GM19043 (cell line): ENCODE data around the gene HSD3B2.

ENCODE experiments used
- ATAC-seq: cut with Tn5 transposase; IDR thresholded peaks from one replicate; pipeline ENCODE4 v1.9.1; 2021; ENCODE audit warnings: low read depth; ENCODE audit not compliant: unreplicated experiment

Gene HSD3B2

GRCh38 chr1:119394085-119394484 is 20.9 kb upstream of the HSD3B2 start:
- no peak for ATAC-seq

DNA sequence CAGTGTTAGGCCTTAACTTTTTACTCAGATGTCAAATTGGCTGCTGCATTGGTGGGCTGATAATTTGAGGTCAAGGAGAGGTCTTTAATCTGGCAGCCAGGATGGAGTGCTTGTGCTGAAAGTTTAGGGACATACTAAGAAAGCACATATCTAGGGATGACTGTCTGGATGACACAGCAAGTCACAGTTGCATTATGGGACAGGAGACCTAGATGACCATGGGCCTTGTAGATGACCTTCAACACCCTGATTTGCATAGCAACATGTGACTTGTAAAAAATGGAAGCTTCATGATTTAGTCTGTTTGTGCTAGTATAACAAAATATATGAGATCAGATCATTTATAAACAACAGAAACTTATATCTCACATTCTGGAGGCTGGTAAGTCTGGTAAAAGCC is 18.0 kb upstream of the HSD3B2 start:
- ATAC-seq = no peak

- no peak for ATAC-seq
Measured at GRCh38 chr1:119397986-119398385, 17.0 kb upstream of the HSD3B2 start.

DNA sequence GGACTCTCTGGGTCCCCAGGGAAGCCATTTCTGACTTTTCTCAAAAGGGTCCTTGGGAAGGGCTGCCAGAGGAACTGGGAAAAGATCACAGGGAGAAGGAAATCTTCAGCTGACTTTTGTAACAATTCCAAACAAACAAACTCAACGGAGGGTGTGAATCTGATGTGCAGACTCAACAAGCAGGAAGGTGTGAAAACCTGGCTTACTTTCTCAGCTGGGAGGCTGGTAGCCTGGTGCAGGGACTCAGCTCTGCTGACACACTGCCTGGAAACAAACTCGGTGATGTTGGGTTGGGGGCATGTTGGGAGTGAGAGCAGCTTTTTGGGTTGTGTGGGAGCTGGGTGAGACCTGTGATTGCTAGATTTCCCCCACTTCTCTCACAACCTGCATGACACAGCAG is 10.2 kb upstream of the HSD3B2 start:
- ATAC-seq = no peak

DNA sequence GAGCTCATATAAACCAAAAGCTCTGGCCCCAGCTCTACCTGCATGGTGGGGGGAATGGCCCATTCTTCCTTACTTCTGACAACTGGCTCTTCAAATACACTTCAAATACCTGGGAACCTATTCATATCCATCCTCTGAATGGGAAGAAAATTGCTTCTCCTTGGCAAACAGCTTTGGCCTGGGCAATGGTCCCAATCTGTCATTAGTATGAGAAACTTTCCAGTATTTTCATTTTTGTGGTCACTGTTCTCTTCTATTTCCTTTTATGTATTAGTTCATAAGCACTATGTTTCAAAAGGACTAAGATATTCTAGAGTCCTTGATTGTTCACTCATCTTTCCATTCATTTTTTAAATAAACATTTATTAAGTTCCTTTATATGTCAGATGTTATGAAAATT is 5.2 kb upstream of the HSD3B2 start:
- ATAC-seq = no peak

DNA sequence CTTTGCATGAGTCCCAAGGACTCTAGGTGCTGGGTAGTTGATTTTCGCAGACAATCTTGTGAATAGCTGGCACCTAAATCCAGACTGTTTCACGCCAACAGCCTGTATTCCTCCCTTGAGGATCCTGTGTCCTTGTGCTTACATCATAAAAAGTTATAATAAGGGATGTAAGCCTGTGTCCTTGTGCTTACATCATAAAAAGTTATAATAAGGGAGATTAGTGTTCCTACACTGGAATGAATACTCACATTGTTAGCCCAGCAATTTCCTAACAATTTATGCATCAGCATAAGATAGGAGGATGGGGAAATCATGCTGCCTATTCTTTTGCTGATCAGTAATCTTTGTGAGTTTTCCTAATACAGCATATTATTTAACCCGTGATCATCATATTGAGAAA is 4.0 kb upstream of the HSD3B2 start:
- no peak for ATAC-seq

- ATAC-seq = no peak
Measured at GRCh38 chr1:119416006-119416640, 1.2 kb downstream of the HSD3B2 start.

- ATAC-seq = no peak
Measured at GRCh38 chr1:119419109-119419508, 4.2 kb downstream of the HSD3B2 start.

GRCh38 chr1:119420638-119421037 is 5.7 kb downstream of the HSD3B2 start:
- no peak for ATAC-seq

GRCh38 chr1:119422631-119423030 is 7.7 kb downstream of the HSD3B2 start:
- no peak for ATAC-seq

DNA sequence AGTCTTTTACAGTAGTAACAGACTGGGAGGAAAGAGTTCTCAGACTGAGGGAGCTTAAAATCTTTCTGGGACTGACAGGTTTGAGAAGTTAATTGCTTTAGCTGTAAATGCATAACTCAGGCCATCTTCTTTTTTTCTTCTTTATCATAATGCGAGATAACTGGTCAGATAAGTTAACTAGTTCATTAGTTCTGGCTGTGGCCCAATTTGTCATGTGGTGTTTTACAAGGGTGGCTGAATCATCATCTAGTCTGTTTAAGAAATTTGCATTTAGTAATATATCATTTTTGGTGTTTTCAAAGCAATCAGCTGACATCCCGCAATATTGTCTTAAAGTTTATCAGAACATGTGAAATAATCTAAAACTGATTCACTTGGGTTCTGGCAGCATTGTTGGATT is 14.0 kb downstream of the HSD3B2 start:
- ATAC-seq = no peak

DNA sequence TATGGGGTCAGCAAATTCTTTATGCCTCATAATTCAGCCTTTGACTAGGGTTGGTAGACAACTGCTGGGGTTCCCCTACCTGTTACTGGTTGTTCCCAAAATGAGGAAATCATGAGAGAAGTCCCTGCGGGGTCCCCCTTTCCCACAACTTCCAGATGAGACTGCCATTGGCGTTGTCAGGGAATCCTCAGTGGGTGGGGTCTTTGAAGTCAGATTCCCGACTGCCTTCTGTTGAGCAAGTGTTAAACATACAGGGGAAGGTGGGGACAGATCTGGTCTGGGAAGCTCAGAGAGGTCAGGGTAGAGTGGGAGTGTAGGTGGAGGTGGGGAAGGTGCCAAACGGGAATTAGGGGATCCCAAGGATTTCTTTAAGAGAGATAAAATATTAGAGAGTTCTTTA is 14.7 kb downstream of the HSD3B2 start:
- no peak for ATAC-seq

DNA sequence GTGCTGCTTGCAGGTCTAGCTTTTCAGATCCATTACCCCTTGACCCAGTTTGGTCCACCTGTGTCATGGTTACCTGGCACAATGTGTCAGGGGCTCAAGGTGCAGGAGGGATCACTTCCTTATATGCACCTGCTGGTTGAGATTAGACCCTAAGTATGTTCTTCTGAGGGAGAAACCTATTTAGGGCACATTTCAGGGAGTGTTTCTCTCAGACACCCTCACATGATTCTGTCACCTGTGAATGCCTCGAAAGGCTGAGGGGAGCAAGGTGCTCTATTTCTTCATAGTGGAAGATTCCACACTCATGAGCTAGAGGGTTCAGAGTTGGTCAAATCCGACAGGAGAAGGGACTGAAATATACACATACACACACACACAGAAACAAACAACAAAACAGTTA is 15.5 kb downstream of the HSD3B2 start:
- ATAC-seq = no peak

- no peak for ATAC-seq
Measured at GRCh38 chr1:119431836-119432235, 16.9 kb downstream of the HSD3B2 start.

DNA sequence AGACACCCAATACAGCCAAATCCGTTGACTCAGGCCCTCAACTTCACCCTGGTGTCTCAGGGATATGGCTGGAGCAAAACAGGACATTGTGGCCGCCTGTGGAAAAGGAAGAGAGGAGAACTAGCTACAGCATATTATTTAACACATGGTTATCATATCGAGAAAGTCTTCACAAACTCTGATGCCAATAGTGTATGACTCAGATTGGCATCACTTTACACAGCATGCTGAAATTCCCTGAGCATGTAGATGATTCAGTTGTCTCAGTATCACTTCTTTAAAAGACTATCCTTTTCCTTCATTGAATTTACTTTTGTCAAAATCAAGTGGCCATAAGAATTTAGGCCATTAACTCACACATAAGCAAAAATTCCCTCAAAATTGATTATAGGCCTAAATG is 20.1 kb downstream of the HSD3B2 start:
- ATAC-seq = no peak

- no peak for ATAC-seq
Measured at GRCh38 chr1:119438761-119439160, 23.8 kb downstream of the HSD3B2 start.

GRCh38 chr1:119440721-119441307 is 25.9 kb downstream of the HSD3B2 start:
- ATAC-seq = no peak

- ATAC-seq = no peak
Measured at GRCh38 chr1:119442756-119443155, 27.8 kb downstream of the HSD3B2 start.

DNA sequence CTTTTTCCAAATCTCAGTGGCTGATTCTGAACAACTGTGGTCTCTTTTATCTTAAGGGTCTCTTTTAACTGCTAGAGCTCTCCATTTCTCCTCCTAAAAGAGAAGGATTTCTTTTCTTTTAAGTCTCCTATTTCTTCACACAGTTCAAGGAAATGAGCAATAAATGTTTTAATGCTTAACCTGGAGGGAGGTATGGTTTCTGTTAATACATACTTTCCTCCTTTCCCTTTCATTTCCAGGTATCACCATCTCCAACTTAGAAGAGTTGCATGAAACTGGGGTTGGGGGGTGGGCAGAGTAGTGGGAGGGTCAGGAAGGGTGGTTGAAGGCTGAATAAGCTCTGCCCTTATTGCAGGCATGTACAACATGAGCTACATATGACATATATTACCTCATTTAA is 31.4 kb downstream of the HSD3B2 start:
- ATAC-seq = no peak

DNA sequence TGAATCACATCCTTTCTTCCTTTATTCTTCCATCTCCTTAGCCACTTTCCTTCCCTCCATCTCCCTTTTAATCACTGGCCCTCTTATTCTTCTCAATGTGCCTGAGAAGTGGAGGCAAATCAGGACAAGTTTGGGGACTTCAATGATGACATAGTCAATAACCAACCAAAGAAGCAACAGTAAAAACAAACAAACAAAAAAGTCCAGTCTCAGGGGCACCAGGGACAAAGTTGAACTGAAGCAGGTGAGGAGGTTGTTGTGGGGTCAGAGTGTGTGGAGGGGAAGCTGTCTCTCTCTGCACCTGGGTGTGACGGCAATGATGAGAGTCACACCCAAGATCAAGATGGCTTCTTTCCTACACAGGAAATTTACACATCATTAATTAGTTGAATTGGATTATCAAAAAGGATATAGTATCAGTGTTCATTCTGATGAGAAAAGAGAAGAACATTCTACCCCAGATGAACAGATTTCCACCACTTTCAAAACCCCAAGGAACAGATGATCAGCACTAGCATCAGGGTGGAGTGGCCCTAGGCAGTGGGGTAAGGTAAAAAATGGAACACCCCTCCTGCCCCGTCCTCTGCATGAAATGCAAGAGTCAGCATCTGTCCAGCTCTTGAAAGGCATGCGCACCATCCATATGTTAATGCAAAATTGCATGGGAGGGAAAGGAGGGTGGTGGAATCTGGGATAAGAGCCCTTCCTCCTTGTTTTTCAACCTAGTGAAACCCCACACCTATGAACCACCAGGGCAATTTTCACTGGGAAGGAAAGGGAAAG is 32.6 kb downstream of the HSD3B2 start:
- ATAC-seq = no peak

DNA sequence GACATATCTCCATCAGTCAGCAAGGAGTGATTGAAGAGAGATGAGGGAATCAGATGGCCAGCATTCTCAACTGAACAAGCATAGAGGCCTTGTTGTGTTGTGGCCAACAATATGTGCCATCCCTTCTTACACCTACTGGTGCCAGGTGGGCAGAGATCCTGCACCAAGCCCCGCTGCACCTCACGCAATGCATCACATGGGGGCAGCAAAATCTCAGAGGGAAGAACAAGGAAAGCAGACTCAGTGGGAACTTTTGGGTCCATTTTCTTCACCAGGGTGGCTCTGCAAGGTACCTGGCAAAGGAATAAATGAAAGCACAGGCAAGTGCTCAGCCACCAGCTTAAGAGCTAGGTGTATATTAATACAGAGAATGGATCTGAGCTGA is 33.2 kb downstream of the HSD3B2 start:
- ATAC-seq = no peak

- ATAC-seq = no peak
Measured at GRCh38 chr1:119449971-119450370, 35.0 kb downstream of the HSD3B2 start.
